ENCODE measurements around the gene POU4F1. TPM values are rescaled to one million over a fixed set of nuclear protein-coding genes. Genes with fewer than 3 reads are reported as not detected.
A peak's percentile ranks its signal among the peaks of the same experiment; 100 is the strongest.

Gene POU4F1
- total and polyA plus RNA-seq, 2 of the 13 experiments (the other 11 are each of a cell fraction or from before 2014, with no cell fraction given), result 1.0 to 1.1 TPM

DNA sequence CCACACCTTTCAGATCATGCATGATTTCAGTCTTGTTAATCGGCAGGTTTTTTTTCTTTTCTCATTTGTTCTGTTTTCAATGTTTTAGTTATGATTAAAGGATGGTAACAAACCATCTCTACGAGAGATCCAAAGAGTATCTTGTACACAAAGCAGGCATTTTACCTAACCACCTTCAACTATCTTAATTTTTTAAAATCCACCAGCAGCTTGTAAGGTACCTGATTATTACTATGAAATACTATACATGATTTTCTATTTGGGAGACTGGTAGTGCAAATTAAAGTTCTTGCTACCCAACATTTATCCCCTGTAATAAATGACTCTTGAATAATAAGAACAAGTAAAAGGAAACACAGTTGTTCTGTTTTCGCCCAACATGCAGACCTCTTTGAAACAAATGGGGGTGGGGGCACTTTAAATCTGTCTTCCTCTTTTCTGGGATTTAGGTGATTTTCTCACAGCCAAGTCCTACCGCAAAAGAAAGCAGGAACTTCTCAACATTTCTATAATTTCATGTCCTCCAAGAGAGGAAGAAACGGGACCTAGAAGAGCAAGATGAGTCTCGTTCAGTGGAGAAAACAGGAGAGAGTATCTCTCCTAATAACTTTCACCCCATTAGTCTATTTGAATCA lies 3.6 kb downstream of the POU4F1 start (continued):
- TF ChIP-seq SNAPC4 (CRISPR knock-in tag; IDR thresholded peaks at IDR 0.05), result no peak

GRCh38 chr13:78598966-78599644 lies 4.2 kb downstream of the POU4F1 start:
- 35% methylated on average over 5 of the region's 5 CpGs for WGBS (ENCODE audit: low lambda C conversion rate)
- no peak overlapping the region for H3K9ac ChIP-seq (ENCODE audit: insufficient read depth, low read depth, low read length)
- no peaks in the 10 kb centered on the region for H3K36me3 ChIP-seq (replicated peaks in 1 of 2; ENCODE audit: control insufficient read depth in 1 of 2, insufficient read depth in 2 of 2, low read length in 2 of 2)
- intact Hi-C loops (cut with micrococcal nuclease; ENCODE audit: unreplicated experiment), result no loop called here
- H3K79me2 ChIP-seq (ENCODE audit: insufficient read depth, low read length), result no peaks in the 10 kb centered on the region
- no peak overlapping the region for H3K4me2 ChIP-seq (ENCODE audit: low read depth, low read length)
- ChIA-PET POLR2A (no interaction called here), CTCF (ENCODE audit: low intra/inter-chr PET ratio, low total read pairs) (no interaction called here)
- H3K9me3 ChIP-seq (ENCODE audit: low read length), result no peaks in the 10 kb centered on the region
- no peak for DNase-seq (ENCODE audit: low spot score)
- no TSS peak for BruUV-seq (replicated peaks)
- no peak overlapping the region for H3K27ac ChIP-seq (ENCODE audit: extremely low read length, insufficient read depth, low read length)
- peaks cover 21% of the 10 kb centered on the region for H3K4me1 ChIP-seq (ENCODE audit: insufficient read depth, low read length)
- no peak for FAIRE-seq
- in situ Hi-C loops (cut with HindIII; ENCODE audit: extremely low pct_ligation_motif_present, low pct_unique_long_range_greater_than_20kb), result no loop called here
- ATAC-seq, result no peak
- 0 out of 4 replicates have a peak, but pooled peaks of 1 of the 2 experiments have one; percentile 16 for TF ChIP-seq MAFK (conservative IDR thresholded peaks at IDR 0.05 in 1 of 2, IDR thresholded peaks at IDR 0.05 in 1 of 2; ENCODE audit: low read length in 2 of 2)
- no peak for TF ChIP-seq KLF11 (CRISPR knock-in tag; IDR thresholded peaks at IDR 0.05)
- no peak overlapping the region for H2AFZ ChIP-seq (ENCODE audit: low read length)
- no peaks in the 10 kb centered on the region for H4K20me1 ChIP-seq (ENCODE audit: insufficient read depth, low read length)
- H3K4me3 ChIP-seq (replicated peaks in 1 of 3; ENCODE audit: insufficient read depth in 1 of 3, low read depth in 2 of 3, low read length in 3 of 3), result no peak overlapping the region
- H3K27me3 ChIP-seq (ENCODE audit: control insufficient read depth in 1 of 2, insufficient read depth in 2 of 2, low read length in 2 of 2), result peaks cover 0 to 46% of the 10 kb centered on the region in 2 experiments; a peak in 3 of 5 replicates
